Upper lobe of right lung (tissue), 1 donor: Measurements from ENCODE around the gene NELFB. TPM values are rescaled to one million over a fixed set of nuclear protein-coding genes. Genes with fewer than 3 reads are reported as not detected.
"Not testable (repeated sequence)": the region's sequence is repeated elsewhere in the genome, so short reads cannot be mapped to it uniquely, and the experiment has no call there.

ENCODE experiments used
- ATAC-seq: fragments of 200-7000 bp; cut with Tn5 transposase; one replicate; pipeline ENCODE4 v1.9.1; 2020; ENCODE audit warnings: mild to moderate bottlenecking, moderate library complexity
- DNase-seq: peaks from one replicate; pipeline ENCODE4 v3.0.0-alpha.2; 2020
- H3K27ac ChIP-seq: fragments of 200-600 bp; one replicate; pipeline ENCODE4 v1.8.0; 2022
- H3K27me3 ChIP-seq: fragments of 200-600 bp; one replicate; pipeline ENCODE4 v1.8.0; 2022; ENCODE audit warnings: mild to moderate bottlenecking
- H3K36me3 ChIP-seq: fragments of 200-600 bp; one replicate; pipeline ENCODE4 v1.8.0; 2022
- H3K4me1 ChIP-seq: fragments of 200-600 bp; one replicate; pipeline ENCODE4 v1.8.0; 2022
- H3K4me3 ChIP-seq: fragments of 200-600 bp; one replicate; pipeline ENCODE4 v1.8.0; 2022; ENCODE audit warnings: mild to moderate bottlenecking
- H3K9me3 ChIP-seq: fragments of 200-600 bp; one replicate; pipeline ENCODE4 v1.8.0; 2022
- CTCF ChIP-seq: fragments of 200-600 bp; IDR thresholded peaks from one replicate; pipeline ENCODE4 v1.8.0; 2022; ENCODE audit warnings: antibody characterized with exemption
- intact Hi-C: fragments of 100-400 bp; cut with DNase I; formaldehyde crosslinking; loops from one replicate; pipeline ENCODE4 v1.11.0; 2022
- total RNA-seq: library from RNA; stranded (reverse); fragmentation: NEBNext Ultra II Directional; extraction: Animal tissue kit (Norgen Biotek cat#: 25700); gene quantifications from one replicate; pipeline ENCODE4 v1.2.1, GENCODE V29; 2021
- donor health status: DM: no; HTN: yes; CAD: no; lungs with severe emphysema.

Gene NELFB
- total RNA-seq, 1 donor from 2014 or later: 47.2 TPM

DNA sequence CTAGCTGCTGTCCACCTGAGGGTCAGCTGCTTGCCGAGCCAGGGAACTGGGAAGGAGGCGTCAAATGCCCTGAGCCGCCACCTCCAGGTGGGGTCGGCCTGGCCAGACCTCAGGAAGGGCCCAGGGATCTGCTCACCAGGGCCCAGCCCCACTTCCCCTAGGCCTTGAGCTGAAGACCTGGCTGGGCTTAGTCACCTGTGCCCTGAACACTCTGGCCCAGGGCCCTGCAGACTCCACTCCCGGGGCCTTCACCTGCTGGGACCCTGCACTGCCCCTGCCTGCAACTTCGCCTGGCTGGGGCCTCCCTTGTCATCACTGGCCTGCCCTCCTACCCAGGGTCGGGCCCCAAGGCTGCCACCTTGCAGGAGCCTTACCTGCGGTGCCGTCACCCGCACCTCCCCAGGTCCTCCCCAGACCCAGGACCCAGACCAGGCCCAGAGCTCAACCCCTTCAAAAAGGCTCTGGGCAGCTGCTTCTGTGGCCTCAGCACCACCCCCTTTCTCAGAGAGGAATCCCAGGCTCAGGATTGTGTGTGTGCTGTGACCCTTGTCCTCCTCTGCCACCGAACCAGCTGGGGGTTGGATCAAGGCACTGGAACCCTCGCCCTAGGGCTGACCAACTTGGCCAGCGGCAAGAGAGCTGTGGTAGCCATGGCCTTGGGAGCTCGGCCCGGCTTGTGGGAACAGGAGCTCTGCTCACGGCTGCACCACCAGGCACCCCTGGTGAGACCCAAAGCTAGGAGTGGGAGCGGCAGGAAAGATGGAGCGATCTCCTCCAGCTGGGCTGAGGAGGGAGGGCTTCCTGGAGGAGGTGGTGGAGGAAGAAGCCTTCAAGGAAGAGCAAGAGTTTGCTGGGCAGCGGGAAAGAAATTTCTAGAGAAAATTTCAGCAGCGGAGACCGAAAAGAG lies 1.2 kb upstream of the NELFB start:
- Histone ChIP-seq H3K27me3 (no peaks in the 10 kb centered on the region), H3K27ac (peak overlapping the region; percentile 75), H3K4me1 (peaks cover 16% of the 10 kb centered on the region), H3K4me3 (peak overlapping the region; percentile 86), H3K9me3 (no peaks in the 10 kb centered on the region), H3K36me3 (peaks cover 21% of the 10 kb centered on the region)
- ATAC-seq (no peak), DNase-seq (no peak)
- intact Hi-C loops: no loop called here
- TF ChIP-seq CTCF: no peak

DNA sequence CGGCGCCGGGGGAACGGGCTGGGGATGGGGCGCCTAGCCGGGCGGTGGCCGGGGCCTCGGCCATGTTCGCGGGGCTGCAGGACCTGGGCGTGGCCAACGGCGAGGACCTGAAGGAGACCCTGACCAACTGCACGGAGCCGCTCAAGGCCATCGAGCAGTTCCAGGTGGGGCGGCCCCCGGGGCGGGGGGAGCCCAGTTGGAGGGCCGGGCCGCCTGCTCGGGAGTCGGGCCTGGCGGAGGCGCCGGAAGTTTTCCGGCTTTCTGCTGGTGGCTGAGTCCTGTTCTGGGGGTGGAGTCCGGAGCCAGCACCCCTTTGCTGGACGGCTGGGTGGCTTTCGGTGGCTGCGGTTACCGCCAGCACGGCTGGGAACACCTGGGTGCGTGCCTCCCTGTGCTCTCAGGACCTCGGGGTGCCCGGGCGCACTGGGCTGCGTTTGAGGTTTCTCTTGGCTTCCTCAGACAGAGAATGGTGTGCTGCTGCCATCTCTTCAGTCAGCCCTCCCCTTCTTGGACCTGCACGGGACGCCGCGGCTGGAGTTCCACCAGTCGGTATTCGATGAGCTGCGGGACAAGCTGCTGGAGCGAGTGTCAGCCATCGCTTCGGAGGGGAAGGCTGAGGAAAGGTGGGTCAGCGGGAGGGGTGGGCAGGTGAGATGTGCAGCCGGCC lies 454 bp downstream of the NELFB start:
- intact Hi-C loops: no loop called here
- peak; percentile 58 for ATAC-seq
- peak overlapping the region; percentile 74 for H3K27ac ChIP-seq

DNA sequence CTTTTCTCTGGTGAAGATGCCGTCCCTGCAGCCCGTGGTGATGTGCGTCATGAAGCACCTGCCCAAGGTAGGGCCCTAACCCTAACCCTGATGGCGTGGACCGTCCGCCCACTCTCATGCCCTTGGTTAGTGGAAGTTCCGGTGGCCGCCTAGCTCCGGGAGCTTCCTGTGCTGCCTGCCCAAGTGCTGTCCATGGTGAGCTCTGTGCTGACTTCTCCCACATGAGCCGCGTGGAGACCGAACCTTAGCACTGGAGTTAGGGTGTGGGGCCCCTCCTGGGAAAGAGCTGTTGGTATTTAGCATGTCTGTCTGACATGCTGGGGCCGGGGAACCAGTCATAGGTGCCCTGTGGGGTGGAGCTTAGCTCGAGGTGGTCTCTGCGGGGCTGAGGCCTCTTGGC lies 1.2 kb downstream of the NELFB start:
- no peak for TF ChIP-seq CTCF
- DNase-seq (no peak), ATAC-seq (no peak)
- H3K4me3 ChIP-seq: peak overlapping the region; percentile 86
- no peaks in the 10 kb centered on the region for H3K9me3 ChIP-seq
- no peak overlapping the region for H3K27ac ChIP-seq
- H3K4me1 ChIP-seq: peaks cover 16% of the 10 kb centered on the region
- peaks cover 27% of the 10 kb centered on the region for H3K36me3 ChIP-seq
- intact Hi-C loops: no loop called here
- H3K27me3 ChIP-seq: no peaks in the 10 kb centered on the region

More for the DNA sequence above, 454 bp downstream of the NELFB start:
- peak; percentile 86 for DNase-seq
- peak overlapping the region; percentile 86 for H3K4me3 ChIP-seq
- TF ChIP-seq CTCF: no peak
- peaks cover 16% of the 10 kb centered on the region for H3K4me1 ChIP-seq
- H3K9me3 ChIP-seq: no peaks in the 10 kb centered on the region
- peaks cover 27% of the 10 kb centered on the region for H3K36me3 ChIP-seq
- no peaks in the 10 kb centered on the region for H3K27me3 ChIP-seq

GRCh38 chr9:137256856-137257255 lies 1.7 kb downstream of the NELFB start:
- no peaks in the 10 kb centered on the region for H3K9me3 ChIP-seq
- no peak for ATAC-seq
- no peak for DNase-seq
- H3K4me1 ChIP-seq: peaks cover 16% of the 10 kb centered on the region
- H3K36me3 ChIP-seq: peaks cover 27% of the 10 kb centered on the region
- H3K27ac ChIP-seq: no peak overlapping the region
- no peak overlapping the region for H3K4me3 ChIP-seq
- no peaks in the 10 kb centered on the region for H3K27me3 ChIP-seq
- TF ChIP-seq CTCF: no peak
- intact Hi-C loops: no loop called here

GRCh38 chr9:137262173-137262908 lies 7.2 kb downstream of the NELFB start:
- H3K4me3 ChIP-seq, H3K27ac ChIP-seq, H3K9me3 ChIP-seq, ATAC-seq, H3K27me3 ChIP-seq, intact Hi-C loops, H3K4me1 ChIP-seq: not testable (repeated sequence)
- peaks cover 42% of the 10 kb centered on the region for H3K36me3 ChIP-seq
- peak; percentile 65 for DNase-seq
- peak; percentile 63 for TF ChIP-seq CTCF
